Smooth muscle cell of trachea (primary cell): Measurements from ENCODE around the gene KDM3B. TPM values are rescaled to one million over a fixed set of nuclear protein-coding genes. Genes with fewer than 3 reads are reported as not detected.

Experiments used
- total RNA-seq: library from RNA; depleted of rRNA; stranded (reverse); fragments of >200 nt; gene quantifications from 2 replicates; pipeline ENCODE4 v1.2.1, GENCODE V29; 2014

Gene KDM3B, protein sequence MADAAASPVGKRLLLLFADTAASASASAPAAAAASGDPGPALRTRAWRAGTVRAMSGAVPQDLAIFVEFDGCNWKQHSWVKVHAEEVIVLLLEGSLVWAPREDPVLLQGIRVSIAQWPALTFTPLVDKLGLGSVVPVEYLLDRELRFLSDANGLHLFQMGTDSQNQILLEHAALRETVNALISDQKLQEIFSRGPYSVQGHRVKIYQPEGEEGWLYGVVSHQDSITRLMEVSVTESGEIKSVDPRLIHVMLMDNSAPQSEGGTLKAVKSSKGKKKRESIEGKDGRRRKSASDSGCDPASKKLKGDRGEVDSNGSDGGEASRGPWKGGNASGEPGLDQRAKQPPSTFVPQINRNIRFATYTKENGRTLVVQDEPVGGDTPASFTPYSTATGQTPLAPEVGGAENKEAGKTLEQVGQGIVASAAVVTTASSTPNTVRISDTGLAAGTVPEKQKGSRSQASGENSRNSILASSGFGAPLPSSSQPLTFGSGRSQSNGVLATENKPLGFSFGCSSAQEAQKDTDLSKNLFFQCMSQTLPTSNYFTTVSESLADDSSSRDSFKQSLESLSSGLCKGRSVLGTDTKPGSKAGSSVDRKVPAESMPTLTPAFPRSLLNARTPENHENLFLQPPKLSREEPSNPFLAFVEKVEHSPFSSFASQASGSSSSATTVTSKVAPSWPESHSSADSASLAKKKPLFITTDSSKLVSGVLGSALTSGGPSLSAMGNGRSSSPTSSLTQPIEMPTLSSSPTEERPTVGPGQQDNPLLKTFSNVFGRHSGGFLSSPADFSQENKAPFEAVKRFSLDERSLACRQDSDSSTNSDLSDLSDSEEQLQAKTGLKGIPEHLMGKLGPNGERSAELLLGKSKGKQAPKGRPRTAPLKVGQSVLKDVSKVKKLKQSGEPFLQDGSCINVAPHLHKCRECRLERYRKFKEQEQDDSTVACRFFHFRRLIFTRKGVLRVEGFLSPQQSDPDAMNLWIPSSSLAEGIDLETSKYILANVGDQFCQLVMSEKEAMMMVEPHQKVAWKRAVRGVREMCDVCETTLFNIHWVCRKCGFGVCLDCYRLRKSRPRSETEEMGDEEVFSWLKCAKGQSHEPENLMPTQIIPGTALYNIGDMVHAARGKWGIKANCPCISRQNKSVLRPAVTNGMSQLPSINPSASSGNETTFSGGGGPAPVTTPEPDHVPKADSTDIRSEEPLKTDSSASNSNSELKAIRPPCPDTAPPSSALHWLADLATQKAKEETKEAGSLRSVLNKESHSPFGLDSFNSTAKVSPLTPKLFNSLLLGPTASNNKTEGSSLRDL (N-terminal part only)
- 43.2 and 55.0 TPM in 2 replicates for total RNA-seq

DNA sequence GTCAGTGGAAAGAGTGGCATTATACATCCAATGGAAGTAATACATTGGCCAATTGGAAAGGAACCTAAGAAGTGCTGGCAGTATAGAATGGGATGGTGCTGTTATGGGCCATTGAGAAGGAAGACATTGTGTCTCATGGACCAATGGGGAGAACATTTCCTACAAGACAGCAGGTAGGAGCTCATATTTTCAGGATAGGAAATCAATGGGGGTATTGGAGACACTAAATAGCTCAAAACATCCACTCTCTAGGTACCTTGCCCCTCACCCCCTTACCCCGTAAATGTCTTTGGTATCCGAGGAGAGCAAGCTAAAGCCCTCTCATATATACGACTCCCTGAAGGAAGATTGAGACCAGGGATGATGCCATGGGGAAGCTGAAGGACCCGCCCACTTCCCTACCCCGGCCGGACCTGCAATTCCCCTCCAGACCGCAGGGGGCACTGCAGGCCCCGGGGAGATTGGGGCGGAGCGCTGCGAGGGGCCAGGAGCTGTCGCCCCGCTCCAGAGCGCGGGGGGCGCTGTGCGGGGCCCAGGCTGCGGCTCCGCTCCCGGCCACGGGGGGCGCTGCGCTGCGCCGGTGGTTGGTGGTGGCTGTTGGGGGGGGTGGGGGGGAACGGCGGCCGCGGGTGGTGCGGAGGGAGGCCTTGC, at the start of gene KDM3B:
Gene KDM3B (plus strand): TSS at position 615 of the 651 bp plus-strand sequence. CDS start 111 bp downstream, outside the sequence.

DNA sequence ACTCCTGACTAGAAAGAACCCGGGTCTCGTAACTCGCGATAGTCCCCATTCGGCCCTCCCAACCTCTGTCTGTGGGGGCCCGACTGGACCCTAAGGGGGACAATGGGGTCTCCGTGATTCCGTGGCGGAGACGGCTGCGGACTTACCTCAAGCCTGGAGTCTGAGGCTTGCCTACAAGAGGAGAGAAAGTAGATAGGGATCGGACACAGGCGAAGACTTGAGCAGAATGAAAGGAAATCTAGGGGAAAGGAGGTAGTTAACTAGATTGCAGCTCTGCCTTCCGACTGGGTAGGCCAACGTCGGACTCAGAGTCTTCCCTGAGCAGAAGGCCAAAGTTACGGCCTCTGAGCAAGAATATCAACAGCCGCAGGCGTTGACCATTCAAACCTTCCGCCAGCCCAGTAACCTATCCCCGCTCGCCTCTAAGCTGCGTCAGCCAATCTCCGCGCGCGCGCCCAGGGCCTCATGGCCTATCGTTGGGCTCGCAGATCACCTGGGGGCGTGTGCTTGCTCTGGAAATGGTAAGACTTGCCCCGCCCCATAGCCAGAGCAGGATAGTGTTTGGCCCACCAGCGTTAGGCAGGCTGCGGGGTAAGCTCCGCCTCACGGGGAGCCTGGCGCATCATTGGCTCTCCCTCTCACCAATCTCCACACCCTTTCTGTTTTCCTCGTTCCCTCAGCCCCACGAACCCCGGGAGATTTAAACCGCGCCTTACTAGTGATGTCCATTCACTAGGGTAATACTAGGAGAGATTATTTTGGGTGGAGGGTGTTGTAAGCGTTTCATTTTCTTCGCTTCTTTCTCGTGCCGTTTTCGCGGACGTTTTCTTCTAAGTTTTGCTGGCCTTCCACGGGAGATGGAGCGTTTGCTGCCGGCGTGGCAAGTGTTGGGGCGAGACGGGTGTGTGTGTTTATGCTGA, 20.8 kb upstream of the KDM3B start, which contains the start of gene CDC25C:
Gene CDC25C (minus strand): TSS at position 356 of the 920 bp plus-strand sequence. CDS start 624 bp downstream, outside the sequence.

DNA sequence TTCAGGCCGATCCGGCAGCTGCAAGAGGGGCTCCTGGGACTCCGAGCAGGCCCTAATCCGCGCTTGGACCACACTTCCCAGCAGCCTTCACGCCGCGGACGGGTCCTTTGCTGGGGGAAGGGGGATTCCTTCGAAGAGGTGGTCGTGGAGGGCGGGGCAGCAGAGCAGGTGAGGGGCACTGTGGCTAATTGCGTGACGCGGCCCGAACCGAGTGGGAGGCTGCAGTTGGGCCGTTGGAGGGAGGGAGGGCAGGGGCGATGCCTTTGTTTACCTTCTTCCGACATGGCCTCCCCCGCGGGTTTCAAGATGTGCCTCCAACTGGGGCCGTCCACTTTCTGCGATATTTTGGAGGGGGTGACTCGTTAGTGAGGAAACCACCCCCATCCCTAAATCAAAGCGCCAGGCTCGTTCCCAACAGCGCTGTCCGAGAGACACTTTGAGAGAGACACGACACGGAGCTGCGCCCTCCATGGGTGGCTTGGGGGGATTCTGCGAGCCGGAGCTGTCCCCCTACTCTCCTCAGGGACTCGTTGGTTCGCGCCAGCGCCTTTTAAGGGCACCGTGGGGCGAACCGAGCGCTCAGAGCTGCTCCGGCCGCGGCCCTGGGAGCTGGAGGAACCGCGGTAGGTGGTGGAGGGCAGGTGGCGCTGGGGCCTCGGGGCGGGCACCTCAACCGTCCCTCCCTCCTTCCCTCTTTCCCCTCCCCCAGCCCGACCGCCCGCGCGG, 14.6 kb upstream of the KDM3B start, which contains the start of gene FAM53C:
Gene FAM53C (plus strand): TSS at position 582 of the 726 bp plus-strand sequence. CDS start 3,070 bp downstream, outside the sequence.

DNA sequence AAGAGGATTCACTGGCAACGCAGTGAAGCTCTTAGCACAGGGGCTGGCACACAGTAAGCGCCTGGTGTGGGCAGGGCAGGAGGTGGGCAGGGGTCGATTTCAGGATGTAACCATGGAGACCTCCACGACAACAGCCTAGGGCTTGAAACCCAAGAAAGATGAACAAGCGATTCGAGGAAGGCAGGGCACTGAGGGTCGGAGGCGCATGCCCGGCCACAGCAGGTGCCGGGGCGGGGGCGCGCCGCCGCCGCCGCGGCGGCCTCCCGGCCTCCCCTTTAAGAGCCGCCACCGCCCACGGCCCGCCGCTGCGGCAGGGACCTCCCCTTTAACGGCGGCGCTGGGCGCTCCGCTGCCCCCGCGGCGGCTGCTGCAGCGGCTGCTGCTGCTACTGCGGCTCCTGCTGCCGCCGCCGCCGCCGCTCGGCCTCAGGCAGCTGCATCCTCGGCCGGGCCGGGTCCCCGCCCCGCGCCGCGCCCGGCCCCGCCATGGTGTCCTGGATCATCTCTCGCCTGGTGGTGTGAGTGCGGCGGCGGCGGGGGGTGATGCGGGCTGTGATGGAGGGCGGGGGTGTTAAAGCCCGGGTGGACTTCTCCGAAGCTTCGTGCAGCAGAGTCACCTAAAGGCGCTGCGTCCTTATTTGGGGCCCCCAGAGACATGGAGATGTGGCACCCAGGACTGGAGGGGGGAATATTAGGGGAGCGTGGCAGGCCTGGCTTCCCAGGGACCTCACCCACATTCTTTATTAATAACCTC, 86.4 kb downstream of the KDM3B start, which contains the start of gene REEP2:
Gene REEP2 (plus strand): TSS at position 334 of the 753 bp plus-strand sequence. CDS start 152 bp downstream, at position 486.

DNA sequence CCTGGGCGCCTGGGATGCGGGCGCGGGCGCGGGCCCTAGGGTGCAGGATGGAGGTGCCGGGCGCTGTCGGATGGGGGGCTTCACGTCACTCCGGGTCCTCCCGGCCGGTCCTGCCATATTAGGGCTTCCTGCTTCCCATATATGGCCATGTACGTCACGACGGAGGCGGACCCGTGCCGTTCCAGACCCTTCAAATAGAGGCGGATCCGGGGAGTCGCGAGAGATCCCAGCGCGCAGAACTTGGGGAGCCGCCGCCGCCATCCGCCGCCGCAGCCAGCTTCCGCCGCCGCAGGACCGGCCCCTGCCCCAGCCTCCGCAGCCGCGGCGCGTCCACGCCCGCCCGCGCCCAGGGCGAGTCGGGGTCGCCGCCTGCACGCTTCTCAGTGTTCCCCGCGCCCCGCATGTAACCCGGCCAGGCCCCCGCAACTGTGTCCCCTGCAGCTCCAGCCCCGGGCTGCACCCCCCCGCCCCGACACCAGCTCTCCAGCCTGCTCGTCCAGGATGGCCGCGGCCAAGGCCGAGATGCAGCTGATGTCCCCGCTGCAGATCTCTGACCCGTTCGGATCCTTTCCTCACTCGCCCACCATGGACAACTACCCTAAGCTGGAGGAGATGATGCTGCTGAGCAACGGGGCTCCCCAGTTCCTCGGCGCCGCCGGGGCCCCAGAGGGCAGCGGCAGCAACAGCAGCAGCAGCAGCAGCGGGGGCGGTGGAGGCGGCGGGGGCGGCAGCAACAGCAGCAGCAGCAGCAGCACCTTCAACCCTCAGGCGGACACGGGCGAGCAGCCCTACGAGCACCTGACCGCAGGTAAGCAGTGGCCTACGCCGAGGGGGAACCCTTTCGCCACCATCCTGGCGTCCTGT, 113.0 kb downstream of the KDM3B start, which contains the start of gene EGR1:
Gene EGR1 (plus strand): TSS at position 219 of the 864 bp plus-strand sequence. CDS start 283 bp downstream, at position 502.

Other genes starting within 250 kb of the KDM3B start
- 2.6 and 2.8 TPM in 2 replicates for gene NME5, start 213.3 kb upstream of the KDM3B start, total RNA-seq
- gene BRD8, start 174.1 kb upstream of the KDM3B start, total RNA-seq: 35.7 and 60.1 TPM in 2 replicates
- gene KIF20A, start 173.6 kb upstream of the KDM3B start, total RNA-seq: 12.2 and 108 TPM in 2 replicates
- 23.8 and 25.0 TPM in 2 replicates for gene CDC23, start 139.4 kb upstream of the KDM3B start, total RNA-seq
- gene GFRA3, start 78.1 kb upstream of the KDM3B start, total RNA-seq: not detected in 2 replicates
- gene CDC25C, start 20.9 kb upstream of the KDM3B start, total RNA-seq: 0.66 and 13.7 TPM in 2 replicates
- 30.4 and 50.3 TPM in 2 replicates for gene FAM53C, start 14.4 kb upstream of the KDM3B start, total RNA-seq
- 8.4 and 25.1 TPM in 2 replicates for gene REEP2, start 86.4 kb downstream of the KDM3B start, total RNA-seq
- gene EGR1, start 112.8 kb downstream of the KDM3B start, total RNA-seq: 2.8 and 4.5 TPM in 2 replicates
- gene ETF1, start 190.6 kb downstream of the KDM3B start, total RNA-seq: 126 and 127 TPM in 2 replicates
- gene HSPA9, start 222.7 kb downstream of the KDM3B start, total RNA-seq: 261 and 308 TPM in 2 replicates